Aorta (tissue), 5 donors: Measurements from ENCODE around the gene SLC1A6. TPM values are rescaled to one million over a fixed set of nuclear protein-coding genes. Genes with fewer than 3 reads are reported as not detected.

Experiments used
- ATAC-seq: fragments of 200-7000 bp; cut with Tn5 transposase; one replicate; pipeline ENCODE4 v1.9.1; 2022; ENCODE audit warnings: moderate library complexity; ENCODE audit not compliant: low FRiP score
- DNase-seq, 2 donors: peaks; one replicate each; pipeline ENCODE4 v3.0.0-alpha.2; 2020
- H3K27ac ChIP-seq, 2 donors: one replicate each; pipeline ENCODE4 v1.5.1; 2013; ENCODE audit warnings: low read length in 2 of 2, mild to moderate bottlenecking in 2 of 2, moderate library complexity in 2 of 2, control low read depth in 1 of 2, inconsistent platforms in 1 of 2, low read depth in 1 of 2
- H3K27me3 ChIP-seq, 2 donors: one replicate each; pipeline ENCODE4 v1.6.1; 2013; ENCODE audit warnings: control low read depth in 1 of 2, low read length in 1 of 2, mild to moderate bottlenecking in 1 of 2, moderate library complexity in 1 of 2; ENCODE audit not compliant: insufficient read depth in 2 of 2, control insufficient read depth in 1 of 2
- H3K36me3 ChIP-seq, 2 donors: one replicate each; pipeline ENCODE4 v1.6.1; 2013; ENCODE audit warnings: control low read depth in 1 of 2, low read length in 1 of 2, mild to moderate bottlenecking in 1 of 2; ENCODE audit not compliant: insufficient read depth in 2 of 2, control insufficient read depth in 1 of 2
- H3K4me1 ChIP-seq, 2 donors: one replicate each; pipeline ENCODE4 v1.6.1; 2013; ENCODE audit warnings: low read length in 2 of 2, control low read depth in 1 of 2, mild to moderate bottlenecking in 1 of 2, moderate library complexity in 1 of 2; ENCODE audit not compliant: insufficient read depth in 2 of 2, control insufficient read depth in 1 of 2
- H3K4me3 ChIP-seq, 2 donors: one replicate each; pipeline ENCODE4 v1.5.1; 2013; ENCODE audit warnings: low read length in 2 of 2, control low read depth in 1 of 2, mild to moderate bottlenecking in 1 of 2
- H3K9me3 ChIP-seq: one replicate; pipeline ENCODE4 v1.6.1; 2013; ENCODE audit warnings: mild to moderate bottlenecking, low read length; ENCODE audit not compliant: control insufficient read depth
- WGBS, 2 donors: extraction: QIAGEN DNeasy Blood & Tissue Kit; methylation state at CpG; one replicate each; pipeline ENCODE4 v1.1.7; 2013; 5-methylcytosine and 5-hydroxymethylcytosine counted together
- intact Hi-C, 2 donors: fragments of 100-400 bp; cut with DNase I; formaldehyde crosslinking; loops; one replicate each; pipeline versions ENCODE4 v1.14.2 to v1.15.0; 2022
- polyA plus RNA-seq, 2 donors: library from polyadenylated mRNA; stranded (reverse); fragments of 200-250 nt; gene quantifications; one replicate each; pipeline ENCODE4 v1.2.3, GENCODE V29; 2013
- total RNA-seq, 2 donors: library from RNA; stranded (reverse); fragmentation: NEBNext Ultra II Directional; extraction: Animal tissue kit (Norgen Biotek cat#: 25700); gene quantifications; one replicate each; pipeline ENCODE4 v1.2.1, GENCODE V29; 2021
- donor health status: healthy with polysubstance abuse.
- donor health status: Bipolar disorder and iron deficiency.
- donor health status: DM: no; HTN: no; CAD: no.
- donor health status: DM: no; HTN: no; CAD: no.
- donor health status: DM: yes; HTN: yes; CAD: no.

The SLC1A6 gene
- total and polyA plus RNA-seq, 4 donors = 0.13 TPM; not detected in 3

- Histone ChIP-seq H3K36me3 (no peaks in the 10 kb centered on the region), H3K9me3 (no peaks in the 10 kb centered on the region), H3K4me1 (no peaks in the 10 kb centered on the region), H3K4me3 (no peak overlapping the region), H3K27me3 (no peaks in the 10 kb centered on the region), H3K27ac (no peak overlapping the region)
- no peak for ATAC-seq
- intact Hi-C loops = no loop called here
- WGBS, 2 donors = 71 to 82% methylated on average over 7 of the region's 7 CpGs
- DNase-seq = no peak
Measured at GRCh38 chr19:14971474-14971873, 8.2 kb downstream of the SLC1A6 start.

- ATAC-seq (no peak), DNase-seq (no peak)
- Histone ChIP-seq H3K27me3 (no peaks in the 10 kb centered on the region), H3K9me3 (no peaks in the 10 kb centered on the region), H3K27ac (no peak overlapping the region), H3K4me3 (no peak overlapping the region), H3K36me3 (no peaks in the 10 kb centered on the region), H3K4me1 (no peaks in the 10 kb centered on the region)
- WGBS, 2 donors = 94 to 95% methylated on average over 14 of the region's 14 CpGs
- intact Hi-C loops = no loop called here
Measured at GRCh38 chr19:14968247-14968646, 11.4 kb downstream of the SLC1A6 start.

- H3K27ac ChIP-seq = no peak overlapping the region
- H3K4me1 ChIP-seq = no peaks in the 10 kb centered on the region
- DNase-seq = no peak
- no peaks in the 10 kb centered on the region for H3K27me3 ChIP-seq
- intact Hi-C loops = no loop called here
- H3K9me3 ChIP-seq = peaks cover 11% of the 10 kb centered on the region
- ATAC-seq = no peak
- no peak overlapping the region for H3K4me3 ChIP-seq
- WGBS, 2 donors = 90 to 94% methylated on average over 24 of the region's 24 CpGs
- no peaks in the 10 kb centered on the region for H3K36me3 ChIP-seq
Measured at GRCh38 chr19:14961956-14962685, 17.5 kb downstream of the SLC1A6 start.

GRCh38 chr19:14959263-14959662, 20.4 kb downstream of the SLC1A6 start:
- no peak for ATAC-seq
- H3K36me3 ChIP-seq = no peaks in the 10 kb centered on the region
- 24 to 73% methylated on average over 1 of the region's 1 CpG for WGBS, 2 donors

GRCh38 chr19:14957464-14957863, 22.2 kb downstream of the SLC1A6 start:
- no peak for DNase-seq
- Histone ChIP-seq H3K4me1 (no peaks in the 10 kb centered on the region), H3K36me3 (no peaks in the 10 kb centered on the region), H3K9me3 (peaks cover 21% of the 10 kb centered on the region), H3K4me3 (no peak overlapping the region), H3K27ac (no peak overlapping the region), H3K27me3 (no peaks in the 10 kb centered on the region)
- intact Hi-C loops = no loop called here
- 88% methylated on average over 3 of the region's 3 CpGs for WGBS, 2 donors
- no peak for ATAC-seq

More at GRCh38 chr19:14959263-14959662, 20.4 kb downstream of the SLC1A6 start:
- intact Hi-C loops = no loop called here
- no peak for DNase-seq
- Histone ChIP-seq H3K4me3 (no peak overlapping the region), H3K27ac (no peak overlapping the region), H3K27me3 (no peaks in the 10 kb centered on the region), H3K4me1 (no peaks in the 10 kb centered on the region), H3K9me3 (peaks cover 21% of the 10 kb centered on the region)

- no peak overlapping the region for H3K27ac ChIP-seq
- ATAC-seq = no peak
- H3K4me3 ChIP-seq = no peak overlapping the region
- intact Hi-C loops = no loop called here
- DNase-seq = no peak
- 14 to 20% methylated on average over 24 of the region's 24 CpGs for WGBS, 2 donors
- H3K36me3 ChIP-seq = no peaks in the 10 kb centered on the region
- H3K4me1 ChIP-seq = no peaks in the 10 kb centered on the region
- H3K9me3 ChIP-seq = peaks cover 15% of the 10 kb centered on the region
- no peaks in the 10 kb centered on the region for H3K27me3 ChIP-seq
Measured at GRCh38 chr19:14954071-14954655, 25.5 kb downstream of the SLC1A6 start.

- Histone ChIP-seq H3K36me3 (no peaks in the 10 kb centered on the region), H3K27me3 (no peaks in the 10 kb centered on the region), H3K4me3 (no peak overlapping the region), H3K27ac (no peak overlapping the region), H3K9me3 (peaks cover 15% of the 10 kb centered on the region), H3K4me1 (no peaks in the 10 kb centered on the region)
- 79 to 84% methylated on average over 10 to 11 of the region's 11 CpGs for WGBS, 2 donors
- intact Hi-C loops = no loop called here
- ATAC-seq (no peak), DNase-seq (no peak)
Measured at GRCh38 chr19:14952767-14953166, 26.9 kb downstream of the SLC1A6 start.

GRCh38 chr19:14950421-14950820, 29.2 kb downstream of the SLC1A6 start:
- no peaks in the 10 kb centered on the region for H3K4me1 ChIP-seq
- 77 to 83% methylated on average over 1 of the region's 1 CpG for WGBS, 2 donors
- intact Hi-C loops = no loop called here
- H3K9me3 ChIP-seq = no peaks in the 10 kb centered on the region
- no peak overlapping the region for H3K27ac ChIP-seq
- DNase-seq = no peak
- no peak for ATAC-seq
- no peaks in the 10 kb centered on the region for H3K27me3 ChIP-seq
- no peak overlapping the region for H3K4me3 ChIP-seq
- H3K36me3 ChIP-seq = no peaks in the 10 kb centered on the region

- intact Hi-C loops = no loop called here
- Histone ChIP-seq H3K36me3 (no peaks in the 10 kb centered on the region), H3K4me3 (no peak overlapping the region), H3K27ac (no peak overlapping the region), H3K27me3 (no peaks in the 10 kb centered on the region), H3K4me1 (no peaks in the 10 kb centered on the region), H3K9me3 (no peaks in the 10 kb centered on the region)
- no peak for ATAC-seq
- DNase-seq = no peak
- whole genome bisulfite sequencing, 2 donors = 57 to 58% methylated on average over 8 of the region's 8 CpGs
Measured at GRCh38 chr19:14949876-14950275, 29.8 kb downstream of the SLC1A6 start.
